Endodermal cell (in vitro differentiated cells): ENCODE measurements around the gene IGFN1. TPM values are rescaled to one million over a fixed set of nuclear protein-coding genes. Genes with fewer than 3 reads are reported as not detected.

ENCODE experiments used
- DNase-seq: peaks from one replicate; pipeline ENCODE4 v3.0.0-alpha.2; 2017
- H3K27ac ChIP-seq: 2 replicates; pipeline ENCODE4 v1.5.1; 2013; ENCODE audit warnings: mild to moderate bottlenecking, low read depth, low read length, moderate library complexity
- H3K27me3 ChIP-seq: 2 replicates; pipeline ENCODE4 v1.6.1; 2013; ENCODE audit warnings: mild to moderate bottlenecking, low read length, moderate library complexity; ENCODE audit not compliant: insufficient read depth, control insufficient read depth, poor library complexity, severe bottlenecking
- H3K36me3 ChIP-seq: 2 replicates; pipeline ENCODE4 v1.7.0; 2013; ENCODE audit warnings: mild to moderate bottlenecking, low read length, moderate library complexity; ENCODE audit not compliant: control insufficient read depth, insufficient read depth
- H3K4me1 ChIP-seq: one replicate; pipeline ENCODE4 v1.7.0; 2013; ENCODE audit warnings: low read length; ENCODE audit not compliant: control insufficient read depth, insufficient read depth
- H3K4me3 ChIP-seq: 2 replicates; pipeline ENCODE4 v1.5.1; 2013; ENCODE audit warnings: mild to moderate bottlenecking, low read length, moderate library complexity
- H3K9ac ChIP-seq: 2 replicates; pipeline ENCODE4 v1.6.1; 2013; ENCODE audit warnings: mild to moderate bottlenecking, low read length, moderate library complexity; ENCODE audit not compliant: poor library complexity, severe bottlenecking; ENCODE audit errors: extremely low read depth
- H3K9me3 ChIP-seq: 2 replicates; pipeline ENCODE4 v1.6.1; 2013; ENCODE audit warnings: mild to moderate bottlenecking, low read length, moderate library complexity; ENCODE audit not compliant: control insufficient read depth
- H3K27ac Mint-ChIP-seq: 2 replicates; pipeline ENCODE4 v1.8.0; 2020; ENCODE audit warnings: mixed read lengths
- H3K27me3 Mint-ChIP-seq: 2 replicates; pipeline ENCODE4 v1.8.0; 2021; ENCODE audit warnings: mild to moderate bottlenecking, mixed read lengths; ENCODE audit not compliant: insufficient read depth
- H3K36me3 Mint-ChIP-seq: 2 replicates; pipeline ENCODE4 v1.8.0; 2020; ENCODE audit warnings: low read depth, mixed read lengths
- H3K4me1 Mint-ChIP-seq: 2 replicates; pipeline ENCODE4 v1.8.0; 2020; ENCODE audit warnings: mixed read lengths
- H3K4me3 Mint-ChIP-seq: 2 replicates; pipeline ENCODE4 v1.8.0; 2020; ENCODE audit warnings: mild to moderate bottlenecking, moderate library complexity, mixed read lengths
- H3K9me3 Mint-ChIP-seq: 2 replicates; pipeline ENCODE4 v1.8.0; 2020; ENCODE audit warnings: mild to moderate bottlenecking, mixed read lengths
- CTCF ChIP-seq: fragments of 200-600 bp; sonication (generic); conservative IDR thresholded peaks from 2 replicates; pipeline ENCODE4 v1.5.0; 2021; ENCODE audit warnings: antibody characterized with exemption, mild to moderate bottlenecking
- WGBS, 2 experiments: methylation state at CpG; one replicate each; pipeline versions ENCODE4 v1.1.5 to v1.1.7; 2013; ENCODE audit warnings: missing lambda C conversion rate in 2 of 2, mixed read lengths in 1 of 2; ENCODE audit not compliant: insufficient coverage in 1 of 2, insufficient read length in 1 of 2; 5-methylcytosine and 5-hydroxymethylcytosine counted together
- total RNA-seq, 2 donors: library from RNA; stranded (reverse); fragmentation: NEBNext Ultra II Directional in 1 of 2; extraction: Animal tissue kit (Norgen Biotek cat#: 25700) in 1 of 2; gene quantifications; 2 replicates in 1 of 2; 3 replicates in 1 of 2; pipeline ENCODE4 v1.2.1, GENCODE V29; 2021

Gene IGFN1
- total RNA-seq, 2 donors from 2014 or later, result not detected

GRCh38 chr1:201264072-201264471 lies 73.4 kb downstream of the IGFN1 start:
- Mint-ChIP-seq H3K4me3 (no peak overlapping the region), H3K27ac (no peak overlapping the region), H3K36me3 (no peaks in the 10 kb centered on the region), H3K27me3 (peaks cover 37% of the 10 kb centered on the region), H3K4me1 (peaks cover 4% of the 10 kb centered on the region), H3K9me3 (no peaks in the 10 kb centered on the region)
- no peaks in the 10 kb centered on the region for H3K36me3 ChIP-seq
- H3K4me1 ChIP-seq, result peaks cover 3% of the 10 kb centered on the region
- 90 to 100% methylated on average over 5 to 6 of the region's 6 CpGs for WGBS, 2 experiments
- H3K9ac ChIP-seq, result no peak overlapping the region
- H3K4me3 ChIP-seq, result no peak overlapping the region
- H3K9me3 ChIP-seq, result no peaks in the 10 kb centered on the region
- H3K27me3 ChIP-seq, result peaks cover 40% of the 10 kb centered on the region
- TF ChIP-seq CTCF, result no peak
- DNase-seq, result peak; percentile 6
- no peak overlapping the region for H3K27ac ChIP-seq

GRCh38 chr1:201264554-201264953 lies 73.9 kb downstream of the IGFN1 start:
- Histone ChIP-seq H3K4me3 (no peak overlapping the region), H3K27me3 (peaks cover 40% of the 10 kb centered on the region), H3K9ac (no peak overlapping the region), H3K27ac (no peak overlapping the region), H3K36me3 (no peaks in the 10 kb centered on the region), H3K9me3 (no peaks in the 10 kb centered on the region), H3K4me1 (peaks cover 3% of the 10 kb centered on the region)
- Mint-ChIP-seq H3K27me3 (peaks cover 37% of the 10 kb centered on the region), H3K4me1 (peaks cover 2% of the 10 kb centered on the region), H3K27ac (no peak overlapping the region), H3K36me3 (no peaks in the 10 kb centered on the region), H3K4me3 (no peak overlapping the region), H3K9me3 (no peaks in the 10 kb centered on the region)
- peak; percentile 22 for DNase-seq
- 83 to 85% methylated on average over 1 to 4 of the region's 4 CpGs for WGBS, 2 experiments
- no peak for TF ChIP-seq CTCF

GRCh38 chr1:201265756-201266155 lies 75.1 kb downstream of the IGFN1 start:
- H3K27me3 ChIP-seq, result peaks cover 31% of the 10 kb centered on the region
- no peaks in the 10 kb centered on the region for H3K36me3 ChIP-seq
- 82 to 94% methylated on average over 2 to 3 of the region's 3 CpGs for WGBS, 2 experiments
- DNase-seq, result no peak
- H3K9ac ChIP-seq, result no peak overlapping the region
- H3K4me3 ChIP-seq, result no peak overlapping the region
- no peaks in the 10 kb centered on the region for H3K9me3 ChIP-seq
- peaks cover 3% of the 10 kb centered on the region for H3K4me1 ChIP-seq
- Mint-ChIP-seq H3K4me3 (no peak overlapping the region), H3K27me3 (peaks cover 30% of the 10 kb centered on the region), H3K27ac (no peak overlapping the region), H3K36me3 (no peaks in the 10 kb centered on the region), H3K9me3 (no peaks in the 10 kb centered on the region), H3K4me1 (no peaks in the 10 kb centered on the region)
- TF ChIP-seq CTCF, result no peak
- no peak overlapping the region for H3K27ac ChIP-seq
